AG04449 (cell line): ENCODE results near the gene TEX26.

Experiments used
- CTCF ChIA-PET: fragments of 350-600 bp; formaldehyde crosslinking; extraction: SDS; loops from one replicate; lab custom pipeline; 2021; ENCODE audit warnings: antibody characterized with exemption; lab: Yijun Ruan, JAX
- POLR2A ChIA-PET: fragments of 400-600, 350-600 bp; formaldehyde crosslinking; extraction: SDS; loops from one replicate; lab custom pipeline; 2020; ENCODE audit warnings: antibody characterized with exemption, inconsistent platforms; lab: Yijun Ruan, JAX
- DNase-seq: peaks from one replicate; pipeline ENCODE4 v3.0.0-alpha.2; 2010; ENCODE audit warnings: low read depth, low spot score
- H3K4me3 ChIP-seq: 2 replicates; pipeline ENCODE4 v1.5.1; 2011; ENCODE audit warnings: low read depth, mild to moderate bottlenecking, control low read depth, low read length
- CTCF ChIP-seq: IDR thresholded peaks from one replicate; pipeline ENCODE4 v1.5.1; 2011; ENCODE audit warnings: mild to moderate bottlenecking, moderate library complexity, low read length, control low read depth, inconsistent platforms; ENCODE audit not compliant: insufficient read depth; ENCODE audit errors: missing control alignments

Gene TEX26

DNA sequence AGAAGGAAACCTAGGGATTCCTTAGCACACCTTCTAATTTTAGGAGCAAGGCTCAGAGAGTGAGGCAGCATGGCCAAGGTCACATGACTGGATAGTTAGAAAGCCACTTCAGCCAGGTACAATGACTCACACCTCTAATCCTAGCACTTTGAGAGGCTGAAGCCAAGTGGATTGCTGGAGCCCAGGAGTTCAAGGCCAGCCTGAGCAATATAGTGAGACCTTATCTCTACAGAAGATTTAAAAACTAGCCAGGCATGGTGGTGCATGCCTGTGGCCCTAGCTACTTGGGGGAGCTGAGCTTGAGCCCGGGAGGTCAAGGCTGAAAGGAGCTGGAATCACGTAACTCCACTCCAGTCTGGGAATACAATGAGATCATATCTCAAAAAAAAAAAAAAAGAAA, 69.2 kb downstream of the TEX26 start:
- DNase-seq: no peak
- CTCF ChIA-PET: interaction anchor here (1.6 to 1.9 kb wide), 3 partner anchors 10 to 43 kb away, joined by 4 to 7 read pairs (median 4); no protein-coding TSS in a partner anchor
- POLR2A ChIA-PET: no interaction called here

GRCh38 chr13:31005066-31005465, 72.6 kb downstream of the TEX26 start:
- no peak overlapping the region for H3K4me3 ChIP-seq
- ChIA-PET CTCF (no interaction called here), POLR2A (no interaction called here)
- DNase-seq: no peak
- TF ChIP-seq CTCF: no peak

More for the DNA sequence above, 69.2 kb downstream of the TEX26 start:
- no peak for TF ChIP-seq CTCF
- H3K4me3 ChIP-seq: no peak overlapping the region

DNA sequence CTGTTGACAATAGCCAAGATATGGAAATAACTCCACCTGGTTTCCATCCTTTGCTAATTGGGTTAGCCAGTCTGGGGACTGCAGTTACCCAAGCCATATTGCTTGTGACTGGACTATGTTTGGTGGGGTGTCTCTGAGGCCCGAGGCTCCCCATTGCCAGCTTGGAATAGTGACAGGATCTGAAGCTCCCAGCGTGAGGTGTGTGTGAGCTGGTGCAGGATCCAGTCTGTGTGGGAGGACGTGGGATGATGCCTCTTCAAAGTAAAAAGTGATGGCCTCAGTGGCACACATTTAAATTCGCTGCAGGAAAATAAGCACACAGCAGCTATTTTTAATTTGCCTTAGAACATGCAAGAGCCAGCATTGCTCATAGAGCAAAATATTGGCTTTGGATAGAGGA, 75.0 kb downstream of the TEX26 start:
- no peak for TF ChIP-seq CTCF
- ChIA-PET POLR2A (no interaction called here), CTCF (no interaction called here)
- no peak for DNase-seq
- no peak overlapping the region for H3K4me3 ChIP-seq

DNA sequence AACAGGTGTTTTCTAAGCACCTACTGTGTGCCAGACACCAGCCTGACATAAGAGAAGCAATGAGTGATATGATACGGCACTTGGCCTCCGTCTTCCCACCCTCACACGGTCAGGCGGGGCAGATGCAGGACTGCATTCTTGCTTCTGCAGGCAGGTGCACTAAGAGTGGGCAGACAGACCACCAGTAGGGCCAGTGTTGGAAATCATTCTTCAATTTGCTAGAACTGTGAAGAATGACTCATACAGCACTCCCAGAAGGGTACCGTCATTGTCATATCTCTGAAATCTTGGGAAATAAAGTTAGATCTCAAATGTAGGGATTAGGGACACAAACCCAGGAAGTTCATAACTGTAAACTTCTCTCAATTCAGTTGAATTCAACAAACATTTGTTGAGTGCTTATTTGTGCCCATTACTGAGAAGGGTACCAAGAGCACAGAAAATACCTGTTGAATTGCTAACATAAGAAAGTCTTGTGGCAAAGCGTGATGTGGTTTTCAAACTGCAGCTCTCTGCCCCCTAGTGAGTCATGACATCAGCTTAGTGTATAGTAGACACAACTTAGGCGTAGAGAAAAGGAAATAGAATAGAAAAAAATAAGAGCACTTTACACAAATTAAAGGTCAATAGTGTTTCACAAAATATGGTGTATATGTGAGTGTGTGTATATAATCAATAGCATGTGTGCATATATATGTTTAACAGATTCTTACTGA, 76.1 kb downstream of the TEX26 start:
- no peak overlapping the region for H3K4me3 ChIP-seq
- CTCF ChIA-PET: no interaction called here
- DNase-seq: no peak
- TF ChIP-seq CTCF: no peak
- POLR2A ChIA-PET: no interaction called here

DNA sequence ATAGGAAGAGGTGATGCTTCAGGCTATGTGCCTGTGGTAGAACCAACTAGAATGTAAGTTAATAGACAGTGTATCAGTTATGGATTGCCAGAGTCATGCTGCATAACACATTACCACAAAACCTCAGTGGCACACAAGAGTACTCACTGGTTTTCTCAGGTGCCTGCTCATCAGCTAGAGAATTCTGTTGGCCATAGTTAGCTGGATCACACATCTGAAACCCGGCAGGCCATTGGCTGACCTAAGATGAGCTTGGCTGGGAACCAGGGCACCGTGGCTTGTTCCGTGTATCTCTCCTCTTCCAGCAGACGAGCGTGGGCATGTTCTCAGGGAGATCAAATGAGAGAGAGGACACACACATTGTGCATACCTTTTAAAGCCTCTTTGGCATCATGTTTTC, 76.7 kb downstream of the TEX26 start:
- ChIA-PET POLR2A (no interaction called here), CTCF (interaction anchor here (1.4 kb wide), 1 partner anchor 30 kb away, joined by 4 read pairs; no protein-coding TSS in a partner anchor)
- TF ChIP-seq CTCF: no peak

GRCh38 chr13:31010296-31010695, 77.8 kb downstream of the TEX26 start:
- ChIA-PET CTCF (interaction anchor here (0.7 to 2.1 kb wide), 6 partner anchors 9 to 333 kb away, joined by 3 to 7 read pairs (median 4); no protein-coding TSS in a partner anchor), POLR2A (interaction anchor here (0.6 kb wide), 1 partner anchor 9 kb away, joined by 3 read pairs; no protein-coding TSS in a partner anchor)
- no peak for TF ChIP-seq CTCF
- H3K4me3 ChIP-seq: no peak overlapping the region
- DNase-seq: no peak

More for the DNA sequence above, 76.7 kb downstream of the TEX26 start:
- DNase-seq: no peak
- no peak overlapping the region for H3K4me3 ChIP-seq
